Progenitor cell of endocrine pancreas (in vitro differentiated cells): ENCODE measurements around the gene LHX5. TPM values are rescaled to one million over a fixed set of nuclear protein-coding genes. Genes with fewer than 3 reads are reported as not detected.
A peak's percentile ranks its signal among the peaks of the same experiment; 100 is the strongest.

Experiments used
- DNase-seq: peaks from one replicate; pipeline ENCODE4 v3.0.0; 2021; ENCODE audit warnings: low spot score; ENCODE audit not compliant: unreplicated experiment
- H3K27ac Mint-ChIP-seq: 2 replicates; pipeline ENCODE4 v1.8.0; 2021; ENCODE audit warnings: mild to moderate bottlenecking, moderate library complexity, mixed read lengths
- H3K27me3 Mint-ChIP-seq: 2 replicates; pipeline ENCODE4 v1.8.0; 2021; ENCODE audit warnings: mixed read lengths
- H3K36me3 Mint-ChIP-seq: 2 replicates; pipeline ENCODE4 v1.8.0; 2022; ENCODE audit warnings: mixed read lengths; ENCODE audit not compliant: insufficient read depth
- H3K4me1 Mint-ChIP-seq: 2 replicates; pipeline ENCODE4 v1.8.0; 2021; ENCODE audit warnings: low read depth, mixed read lengths
- H3K4me3 Mint-ChIP-seq: 2 replicates; pipeline ENCODE4 v1.8.0; 2021; ENCODE audit warnings: low read depth, mild to moderate bottlenecking, moderate library complexity, mixed read lengths
- H3K9me3 Mint-ChIP-seq: 2 replicates; pipeline ENCODE4 v1.8.0; 2021; ENCODE audit warnings: low read depth, mixed read lengths
- CTCF ChIP-seq: fragments of 200-600 bp; sonication (generic); IDR thresholded peaks from one replicate; pipeline ENCODE4 v1.5.0; 2021; ENCODE audit warnings: antibody characterized with exemption, mild to moderate bottlenecking; ENCODE audit not compliant: unreplicated experiment
- total RNA-seq: library from RNA; stranded (reverse); gene quantifications from 2 replicates; pipeline ENCODE4 v1.2.1, GENCODE V29; 2021

LHX5 gene
- total RNA-seq, 1 donor from 2014 or later, result 0.41 TPM

- Mint-ChIP-seq H3K4me1 (peaks cover 17% of the 10 kb centered on the region), H3K36me3 (no peaks in the 10 kb centered on the region), H3K27ac (peak overlapping the region; percentile 59), H3K4me3 (peak overlapping the region; percentile 54), H3K27me3 (peaks cover 82% of the 10 kb centered on the region), H3K9me3 (no peaks in the 10 kb centered on the region)
- no peak for TF ChIP-seq CTCF
- DNase-seq, result no peak
These were observed 7.8 kb downstream of the LHX5 start for GRCh38 chr12:113463746-113464451.

- Mint-ChIP-seq H3K4me3 (peak overlapping the region; percentile 54), H3K27me3 (peaks cover 83% of the 10 kb centered on the region), H3K36me3 (no peaks in the 10 kb centered on the region), H3K4me1 (peaks cover 15% of the 10 kb centered on the region), H3K9me3 (no peaks in the 10 kb centered on the region), H3K27ac (peak overlapping the region; percentile 59)
- no peak for DNase-seq
- no peak for TF ChIP-seq CTCF
These were observed 8.5 kb downstream of the LHX5 start for GRCh38 chr12:113462998-113463745.

- H3K36me3 Mint-ChIP-seq, result no peaks in the 10 kb centered on the region
- peaks cover 14% of the 10 kb centered on the region for H3K4me1 Mint-ChIP-seq
These were observed 9.4 kb downstream of the LHX5 start for GRCh38 chr12:113462117-113462774.

GRCh38 chr12:113461666-113462065, 10.0 kb downstream of the LHX5 start:
- H3K27ac Mint-ChIP-seq, result no peak overlapping the region
- no peak for DNase-seq
- peak; percentile 52 for TF ChIP-seq CTCF
- H3K4me1 Mint-ChIP-seq, result peaks cover 10% of the 10 kb centered on the region
- H3K36me3 Mint-ChIP-seq, result no peaks in the 10 kb centered on the region
- H3K4me3 Mint-ChIP-seq, result no peak overlapping the region
- H3K9me3 Mint-ChIP-seq, result no peaks in the 10 kb centered on the region
- peaks cover 86% of the 10 kb centered on the region for H3K27me3 Mint-ChIP-seq

More at GRCh38 chr12:113462117-113462774, 9.4 kb downstream of the LHX5 start:
- no peaks in the 10 kb centered on the region for H3K9me3 Mint-ChIP-seq
- H3K27ac Mint-ChIP-seq, result peak overlapping the region; percentile 61
- H3K4me3 Mint-ChIP-seq, result peak overlapping the region; percentile 69
- H3K27me3 Mint-ChIP-seq, result peaks cover 85% of the 10 kb centered on the region
- peak; percentile 87 for TF ChIP-seq CTCF
- peak; percentile 83 for DNase-seq

GRCh38 chr12:113459981-113460380, 11.7 kb downstream of the LHX5 start:
- no peak overlapping the region for H3K4me3 Mint-ChIP-seq
- H3K27me3 Mint-ChIP-seq, result peaks cover 83% of the 10 kb centered on the region
- no peaks in the 10 kb centered on the region for H3K9me3 Mint-ChIP-seq
- no peak for DNase-seq
- no peak for TF ChIP-seq CTCF
- H3K4me1 Mint-ChIP-seq, result peaks cover 10% of the 10 kb centered on the region
- H3K36me3 Mint-ChIP-seq, result no peaks in the 10 kb centered on the region
- H3K27ac Mint-ChIP-seq, result no peak overlapping the region
